ENCODE results near the gene AHR.
A peak's percentile ranks its signal among the peaks of the same experiment; 100 is the strongest.
"Not testable (repeated sequence)": the region's sequence is repeated elsewhere in the genome, so short reads cannot be mapped to it uniquely, and the experiment has no call there.

The AHR gene

DNA sequence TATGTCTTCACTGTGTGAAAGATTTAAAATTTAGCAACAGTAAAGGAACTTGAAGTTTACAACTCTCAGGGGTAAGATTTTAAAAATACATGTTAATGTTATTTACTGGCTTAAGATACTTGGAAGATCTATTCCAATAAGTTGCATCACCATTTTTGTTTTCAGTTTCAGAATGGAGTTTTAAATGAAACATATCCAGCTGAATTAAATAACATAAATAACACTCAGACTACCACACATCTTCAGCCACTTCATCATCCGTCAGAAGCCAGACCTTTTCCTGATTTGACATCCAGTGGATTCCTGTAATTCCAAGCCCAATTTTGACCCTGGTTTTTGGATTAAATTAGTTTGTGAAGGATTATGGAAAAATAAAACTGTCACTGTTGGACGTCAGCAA, 44.3 kb downstream of the AHR start:
- DNase-seq, result no peak

DNA sequence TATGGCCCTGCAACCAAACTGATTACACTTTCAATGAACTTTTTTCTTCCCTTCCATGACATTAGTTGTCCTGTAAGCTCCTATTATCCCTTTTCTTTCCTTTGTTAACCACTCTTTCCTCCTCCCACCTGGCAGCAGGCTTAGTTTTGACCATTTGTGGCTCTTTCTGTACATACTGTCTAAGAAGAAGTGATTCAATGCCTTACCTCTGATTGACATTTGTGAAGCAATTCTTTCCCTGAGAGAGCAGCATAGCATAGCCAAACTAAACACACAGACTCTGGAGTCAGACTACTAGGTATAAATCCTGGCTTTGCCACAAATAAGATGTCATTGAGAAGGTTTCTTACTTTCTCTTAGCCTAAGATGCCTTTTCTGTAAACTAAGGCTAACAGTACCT, 48.9 kb downstream of the AHR start:
- no peak for DNase-seq

DNA sequence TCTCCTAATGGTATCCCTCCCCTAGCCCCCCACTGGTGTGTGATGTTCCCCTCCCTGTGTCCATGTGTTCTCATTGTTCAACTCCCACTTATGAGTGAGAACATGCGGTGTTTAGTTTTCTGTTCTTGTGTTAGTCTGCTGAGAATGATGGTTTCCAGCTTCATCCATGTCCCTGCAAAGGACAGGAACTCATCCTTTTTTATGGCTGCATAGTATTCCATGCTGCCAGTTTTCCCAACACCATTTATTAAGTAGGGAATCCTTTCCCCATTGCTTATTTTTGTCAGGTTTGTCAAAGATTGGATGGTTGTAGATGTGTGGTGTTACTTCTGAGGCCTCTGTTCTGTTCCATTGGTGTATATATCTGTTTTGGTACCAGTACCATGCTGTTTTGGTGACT, 50.5 kb downstream of the AHR start:
- DNase-seq, result not testable (repeated sequence)

DNA sequence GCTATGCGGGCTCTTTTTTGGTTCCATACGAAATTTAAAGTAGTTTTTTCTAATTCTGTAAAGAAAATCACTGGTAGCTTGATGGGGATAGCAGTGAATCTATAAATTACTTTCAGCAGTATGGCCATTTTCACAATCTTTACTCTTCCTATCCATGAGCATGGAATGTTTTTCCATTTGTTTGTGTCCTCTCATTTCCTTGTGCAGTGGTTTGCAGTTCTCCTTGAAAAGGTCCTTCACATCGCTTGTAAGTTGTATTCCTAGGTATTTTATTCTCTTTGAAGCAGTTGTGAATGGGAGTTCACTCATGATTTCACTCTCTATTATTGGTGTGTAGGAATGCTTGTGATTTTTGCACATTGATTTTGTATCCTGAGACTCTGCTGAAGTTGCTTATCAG, 51.9 kb downstream of the AHR start:
- DNase-seq, result not testable (repeated sequence)

DNA sequence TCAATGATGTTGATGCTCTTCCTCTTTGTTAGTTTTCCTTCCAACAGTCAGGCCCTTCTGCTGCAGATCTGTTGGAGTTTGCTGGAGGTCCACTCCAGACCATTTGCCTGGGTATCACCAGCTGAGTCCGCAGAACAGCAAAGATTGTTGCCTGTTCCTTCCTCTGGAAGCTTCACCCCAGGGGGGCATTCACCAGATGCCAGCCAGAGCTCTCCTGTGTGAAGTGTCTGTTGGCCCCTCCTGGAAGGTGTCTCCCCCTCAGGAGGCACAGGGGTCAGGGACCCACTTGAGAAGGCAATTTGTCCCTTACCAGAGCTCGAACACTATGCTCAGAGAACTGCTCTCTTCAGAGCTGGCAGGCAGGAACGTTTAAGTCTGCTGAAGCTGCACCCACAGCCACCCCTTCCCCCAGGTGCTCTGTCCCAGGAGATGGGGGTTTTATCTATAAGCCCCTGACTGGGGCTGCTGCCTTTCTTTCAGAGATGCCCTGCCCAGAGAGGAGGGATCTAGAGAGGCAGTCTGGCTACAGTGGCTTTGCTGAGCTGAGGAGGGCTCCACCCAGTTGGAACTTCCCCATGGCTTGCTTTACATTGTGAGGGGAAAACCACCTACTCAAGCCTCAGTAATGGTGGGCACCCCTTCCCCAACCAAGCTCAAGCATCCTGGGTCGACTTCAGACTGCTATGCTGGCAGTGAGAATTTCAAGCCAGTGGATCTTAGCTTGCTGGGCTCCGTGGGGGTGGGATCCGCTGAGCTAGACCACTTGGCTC, 55.4 kb downstream of the AHR start:
- DNase-seq, result not testable (repeated sequence)

DNA sequence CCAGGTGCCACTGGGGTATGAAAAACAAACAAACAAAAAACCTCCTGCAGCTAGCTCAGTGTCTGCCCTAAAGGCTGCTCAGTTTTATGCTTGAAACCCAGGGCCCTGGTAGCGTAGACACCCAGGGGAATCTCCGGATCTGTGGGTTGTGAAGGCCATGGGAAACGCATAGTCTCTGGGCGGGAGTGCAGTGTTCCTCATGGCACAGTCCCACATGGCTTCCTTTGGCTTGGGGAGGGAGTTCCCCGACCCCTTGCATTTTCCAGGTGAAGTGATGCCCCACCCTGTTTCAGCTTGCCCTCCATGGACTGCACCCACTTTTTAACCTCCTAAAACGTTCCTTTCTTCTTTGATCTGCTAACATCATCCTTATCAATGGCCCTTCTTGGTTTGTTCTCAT, 56.0 kb downstream of the AHR start:
- no peak for DNase-seq

DNA sequence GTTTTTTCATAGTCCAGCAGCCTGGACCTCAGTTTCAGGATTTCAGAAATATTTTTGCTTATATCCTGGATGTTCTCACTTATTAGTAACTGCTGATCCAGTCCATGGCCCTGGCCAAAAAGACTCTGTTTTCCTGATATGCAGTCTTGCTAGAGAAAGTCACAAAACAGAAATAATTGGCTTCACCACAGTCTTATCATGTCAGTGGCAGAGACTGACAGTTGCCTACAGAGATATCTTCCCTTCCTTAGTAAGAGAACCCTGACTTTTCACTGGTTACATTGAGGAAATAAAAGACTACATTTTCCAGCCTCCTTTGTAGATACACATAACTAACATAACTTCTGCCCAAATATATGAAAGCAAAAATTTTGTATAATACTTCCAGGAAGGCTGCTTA, 56.6 kb downstream of the AHR start:
- DNase-seq, result no peak

DNA sequence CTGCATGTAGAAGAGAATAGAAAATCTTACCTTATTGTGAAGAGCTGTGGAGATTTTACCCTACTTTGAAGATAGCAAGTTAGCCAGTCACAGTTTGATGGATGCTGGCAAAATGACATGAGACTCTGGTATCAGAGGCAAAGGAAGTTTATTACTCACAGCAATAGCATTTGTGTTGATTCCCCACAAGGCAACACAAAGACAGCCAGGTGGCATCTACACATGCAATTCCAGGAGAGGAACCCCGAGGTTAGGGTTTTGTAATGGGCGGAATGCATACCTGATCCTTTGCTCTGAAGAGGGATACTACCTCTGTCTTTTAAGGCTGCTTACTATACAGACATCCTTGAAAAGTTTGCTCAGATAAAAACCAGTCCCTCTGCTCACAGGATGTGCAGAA, 59.5 kb downstream of the AHR start:
- DNase-seq, result no peak

DNA sequence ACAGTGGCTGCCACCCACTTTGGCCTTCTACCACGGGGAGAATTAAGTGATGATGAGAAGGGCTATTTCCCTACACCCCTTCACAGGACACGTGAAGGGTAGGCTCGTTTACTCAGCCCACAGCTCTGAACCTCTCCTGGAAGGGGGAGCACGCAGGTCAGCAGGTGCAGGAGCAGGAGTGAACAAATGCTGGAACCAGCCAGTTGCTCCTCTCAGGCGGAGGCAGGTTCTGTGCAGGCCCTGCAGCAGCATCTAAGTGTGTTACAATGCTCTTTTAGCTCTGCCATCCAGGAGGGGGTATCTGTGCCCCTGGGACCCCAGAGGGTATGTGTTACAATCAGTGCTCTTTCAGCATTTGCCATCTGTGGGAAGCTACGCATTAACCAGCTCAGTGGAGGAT, 61.2 kb downstream of the AHR start:
- no peak for DNase-seq

DNA sequence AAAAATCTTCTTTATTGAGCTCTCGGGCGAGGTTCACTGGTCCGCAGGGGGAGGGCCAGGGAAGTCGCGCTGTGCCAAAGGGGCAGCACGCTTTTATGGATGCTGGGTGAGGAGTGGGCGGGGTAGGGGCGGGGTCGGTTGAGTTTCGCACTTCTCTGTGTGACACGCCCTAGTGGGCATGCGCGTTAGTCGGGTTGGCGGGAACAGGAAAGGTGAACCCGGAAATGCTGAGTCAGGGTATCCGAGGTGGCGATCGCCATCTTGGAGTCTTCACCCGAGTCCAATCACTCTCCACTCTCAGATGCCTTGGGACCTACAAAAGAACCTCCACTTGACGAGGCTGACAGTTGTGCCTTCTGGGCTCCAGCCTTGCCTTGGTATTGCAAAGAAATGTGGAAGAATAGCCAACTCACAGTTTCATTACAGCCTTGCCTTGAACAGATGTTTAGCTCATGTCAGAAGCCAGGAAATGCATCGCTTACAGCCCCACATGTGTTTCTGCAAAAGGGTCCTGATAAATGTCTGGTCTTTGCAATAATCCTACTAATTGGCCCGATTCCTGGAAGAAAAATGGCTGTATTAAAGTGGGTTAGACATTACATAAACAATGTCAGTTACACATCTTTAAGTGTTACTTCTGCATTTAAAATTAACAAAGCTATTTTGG, 64.1 kb downstream of the AHR start:
- DNase-seq, result no peak

DNA sequence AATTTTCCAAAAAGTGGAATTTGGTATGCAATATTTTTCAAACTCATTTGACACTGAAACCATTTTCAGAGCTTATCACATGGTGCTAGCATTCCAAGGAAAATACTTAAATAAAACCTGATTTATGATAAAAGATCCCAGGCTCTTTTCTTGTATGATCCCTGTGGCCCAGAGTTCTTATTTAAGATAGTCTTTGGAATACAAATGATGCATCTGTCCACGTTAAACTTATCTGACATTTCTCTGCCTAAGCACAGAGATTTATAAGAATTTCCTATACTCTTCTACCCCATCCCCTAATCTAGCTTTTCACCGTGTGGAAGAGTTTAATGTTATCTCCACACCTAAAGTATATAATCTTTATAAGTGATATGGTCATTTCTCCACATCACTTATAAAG, 66.2 kb downstream of the AHR start:
- DNase-seq, result no peak

DNA sequence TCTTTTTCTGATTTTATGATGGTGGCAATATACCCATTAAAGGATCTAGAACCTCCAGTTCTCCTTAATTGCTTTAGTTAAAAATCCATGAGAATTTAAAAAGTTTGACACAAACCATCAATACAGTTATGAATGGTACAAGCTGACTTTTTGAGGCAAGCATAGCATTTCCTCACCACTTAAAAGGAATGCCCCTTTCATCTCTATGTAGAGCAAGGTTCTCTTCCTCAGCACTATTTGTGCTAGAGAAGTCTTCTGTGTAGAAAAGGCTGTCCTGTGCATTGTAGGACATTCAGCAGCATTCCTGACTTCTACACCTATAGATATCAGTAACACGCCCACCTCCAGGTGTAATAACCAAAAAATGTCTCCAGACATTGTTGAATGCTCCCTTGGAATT, 67.3 kb downstream of the AHR start:
- no peak for DNase-seq

DNA sequence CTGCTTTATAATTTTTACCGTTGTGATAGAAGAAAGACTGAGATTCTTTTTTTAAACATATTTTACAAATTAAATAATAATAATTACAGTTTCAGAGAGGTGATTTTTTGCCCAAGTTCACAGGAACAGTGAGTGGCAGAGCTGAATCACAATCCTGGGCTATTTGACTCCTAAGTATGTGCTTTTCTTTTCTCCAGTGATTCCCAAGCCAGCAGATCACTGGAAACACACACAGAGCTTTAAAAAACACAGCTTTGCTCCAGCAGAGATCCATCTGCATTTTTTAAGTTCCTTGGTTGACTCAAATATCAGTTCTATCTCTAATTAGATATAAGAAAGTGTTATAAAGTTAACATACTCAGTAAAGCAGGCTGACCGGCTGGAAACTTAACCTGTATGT, 69.0 kb downstream of the AHR start:
- DNase-seq, result no peak

DNA sequence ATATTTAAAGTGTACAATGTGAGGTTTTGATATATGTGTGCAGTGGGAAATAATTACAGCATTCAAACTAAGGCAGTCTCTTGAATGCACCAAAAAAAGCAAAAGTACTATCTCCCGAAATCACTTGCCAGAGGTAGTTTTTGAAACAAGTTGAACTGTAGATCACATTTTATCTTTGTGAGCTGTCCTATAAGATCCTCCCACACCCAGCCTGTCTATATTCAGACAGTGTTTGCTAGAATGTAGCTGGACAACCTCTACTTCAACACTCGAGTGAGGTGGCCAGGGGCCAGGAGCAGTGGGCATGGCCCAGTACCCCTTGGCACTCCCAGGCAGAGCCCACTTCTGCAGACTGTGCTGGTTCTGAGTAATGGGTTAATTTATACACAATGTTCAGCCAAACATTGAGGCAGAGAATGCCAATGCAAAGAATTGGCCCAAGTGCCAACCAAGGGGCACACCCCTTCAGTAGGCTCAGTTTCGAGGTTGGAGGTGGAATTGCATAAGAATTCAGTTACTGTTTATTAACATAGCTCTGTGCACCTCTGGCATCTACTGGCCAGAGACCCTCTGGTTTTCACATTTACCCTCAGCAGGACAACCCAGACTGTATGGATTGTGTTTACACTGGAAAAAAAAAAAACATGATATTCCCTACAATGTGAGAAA, 70.5 kb downstream of the AHR start:
- no peak for DNase-seq

DNA sequence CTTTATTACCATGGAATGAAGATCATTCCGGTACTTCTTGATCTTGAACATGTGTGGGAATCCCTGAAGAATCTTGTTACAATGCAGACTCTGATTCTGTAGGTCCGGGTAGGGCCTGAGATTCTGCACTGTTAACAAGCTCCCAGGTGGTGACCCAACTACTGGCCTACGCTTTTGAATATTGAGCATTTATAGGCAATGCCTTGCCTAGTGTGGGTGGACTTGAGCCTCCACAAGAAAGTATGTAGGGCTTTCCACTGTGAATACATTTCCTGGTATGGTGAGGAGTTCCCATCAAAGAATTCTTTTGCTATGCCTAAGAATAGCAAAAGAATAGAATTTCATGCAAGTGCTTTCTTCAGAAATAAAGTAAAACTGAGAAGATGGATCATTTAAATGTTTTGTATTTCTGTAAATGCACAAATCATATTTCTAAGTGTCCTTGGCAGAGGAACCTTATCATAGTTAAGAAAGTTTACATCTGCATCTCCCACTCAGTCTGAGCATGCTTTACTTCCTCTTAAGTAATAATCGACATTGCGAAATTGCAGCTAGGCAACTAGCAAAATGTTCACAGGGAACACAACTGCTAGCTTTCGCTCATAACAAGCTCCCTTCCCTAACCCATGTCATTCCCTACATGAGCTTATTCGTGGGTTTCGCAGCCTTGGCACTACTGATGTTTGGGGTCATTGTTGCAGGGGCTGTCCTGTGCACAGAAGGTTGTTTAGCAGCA, 71.4 kb downstream of the AHR start:
- no peak for DNase-seq

DNA sequence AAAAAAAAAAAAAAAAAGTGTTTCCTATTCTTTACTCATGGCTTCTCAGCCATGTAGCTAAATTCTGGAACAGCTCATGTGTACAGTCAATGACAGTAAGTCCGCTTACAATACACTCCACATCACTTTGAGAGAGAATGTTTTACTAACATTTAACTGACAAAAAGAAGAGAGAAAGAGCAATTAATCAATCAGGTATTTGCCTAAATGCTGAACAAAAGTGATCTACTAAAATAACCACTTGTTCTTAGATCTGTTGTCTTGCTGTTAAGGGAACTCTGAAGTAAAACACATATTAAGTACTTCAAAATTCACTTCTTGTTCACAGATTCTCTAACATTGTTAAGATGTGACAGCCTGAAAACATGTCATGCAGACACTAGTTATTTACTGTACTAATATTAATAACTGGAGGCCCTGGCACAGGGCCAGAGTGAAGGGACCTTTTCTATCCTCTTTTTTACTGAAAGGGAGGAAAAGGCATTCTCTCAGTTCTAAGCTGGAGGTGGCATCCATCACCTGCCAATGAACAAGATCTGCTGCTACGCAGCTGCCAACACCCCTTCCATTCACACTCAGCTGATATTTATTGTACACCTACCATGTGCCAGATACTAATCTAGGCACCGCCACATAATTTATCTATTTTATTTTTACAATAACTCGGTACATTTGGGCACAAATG, 72.6 kb downstream of the AHR start:
- peak; percentile 21 for DNase-seq

DNA sequence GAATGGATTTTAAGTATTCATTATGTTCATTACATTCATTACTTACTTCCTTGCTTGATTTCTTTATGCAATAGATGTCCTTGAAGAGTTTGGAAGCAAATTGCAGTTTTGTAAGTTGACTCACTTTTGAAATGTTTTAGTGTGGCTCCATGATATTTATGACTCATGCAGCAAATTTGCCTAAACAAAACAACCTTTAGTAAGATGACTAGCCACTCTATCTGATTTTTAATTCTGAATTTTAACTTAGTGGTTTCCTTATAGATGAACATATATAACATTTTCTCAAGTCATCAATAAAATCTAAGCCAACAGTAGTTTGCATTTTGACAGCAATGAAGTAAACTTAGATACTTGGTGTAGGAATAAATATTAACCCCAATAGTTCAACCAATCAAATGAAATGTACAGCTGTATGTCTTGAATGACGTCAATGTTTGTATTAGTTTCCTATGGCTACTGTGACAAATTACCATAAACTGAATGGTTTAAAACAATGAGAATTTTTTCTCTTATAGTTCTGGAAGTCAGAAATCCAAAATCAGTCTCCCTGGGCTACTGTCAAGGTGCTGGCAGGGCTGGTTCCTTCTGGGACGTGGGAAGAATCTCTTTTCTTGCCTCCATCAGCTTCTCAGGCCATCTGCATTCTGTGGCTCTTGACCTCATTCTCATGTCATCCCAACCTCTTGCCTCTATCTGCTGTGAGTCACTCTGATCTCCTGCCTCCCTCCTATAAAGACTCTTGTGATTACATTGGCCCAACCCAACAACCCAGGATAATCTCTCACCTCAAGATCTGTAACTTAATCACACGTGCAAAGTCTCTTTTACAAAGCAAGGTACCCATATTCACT, 73.4 kb downstream of the AHR start:
- no peak for DNase-seq

DNA sequence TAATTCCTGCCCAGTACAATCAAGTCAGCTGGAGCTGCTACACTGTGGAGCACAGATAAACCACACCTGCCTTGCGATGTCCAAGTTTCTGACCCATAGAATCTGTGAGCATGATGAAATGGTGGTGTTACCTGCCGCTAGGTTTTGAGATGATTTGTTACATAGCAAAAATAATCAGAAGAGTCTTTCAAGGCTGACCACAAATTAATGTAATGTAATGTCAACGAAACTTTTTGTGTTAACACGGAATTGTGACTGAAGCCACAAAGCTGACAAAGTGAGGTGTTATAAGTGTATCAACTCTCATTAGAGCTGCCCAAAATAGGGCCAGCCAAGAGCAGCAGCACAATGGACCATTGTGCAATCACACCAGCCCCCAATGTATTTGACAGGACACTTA, 75.7 kb downstream of the AHR start:
- DNase-seq, result no peak

DNA sequence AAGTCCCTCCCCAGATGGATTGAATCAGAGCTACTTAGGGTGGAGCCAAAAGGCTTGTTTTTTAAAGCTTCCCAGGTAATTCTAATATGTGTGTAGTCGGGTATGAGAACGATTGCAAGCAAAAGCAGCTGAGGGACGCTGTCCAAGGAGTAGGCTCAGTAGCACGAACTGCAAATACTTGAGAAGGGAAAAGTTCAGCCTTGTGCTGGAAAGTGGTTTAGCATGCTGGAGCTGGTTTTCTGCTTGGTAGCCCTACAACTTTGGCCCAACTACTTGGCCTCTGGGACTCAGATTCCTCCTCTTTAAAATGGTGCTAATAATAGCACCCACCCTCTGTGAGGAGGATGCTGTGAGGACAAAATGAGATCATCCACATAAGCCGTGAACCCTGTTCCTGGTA, 76.2 kb downstream of the AHR start:
- peak; percentile 12 for DNase-seq

DNA sequence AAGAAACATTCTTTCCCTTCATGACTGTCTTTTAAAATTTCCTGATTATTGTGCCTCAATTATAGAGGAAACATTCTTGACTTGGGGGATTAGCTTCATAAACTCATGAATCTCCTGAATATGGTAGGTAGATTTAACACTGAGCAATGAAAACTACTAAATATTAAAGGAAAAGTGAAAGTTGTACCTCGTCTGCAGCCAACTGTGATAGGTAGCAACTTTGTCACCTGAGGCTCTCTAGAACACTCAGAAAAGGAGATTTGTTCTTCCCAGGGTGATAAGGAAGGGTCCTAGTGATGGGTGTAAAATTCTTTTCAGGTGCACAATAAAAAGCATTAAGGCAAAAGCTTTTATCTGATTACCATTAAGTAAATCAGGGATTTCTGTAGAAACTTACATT, 78.1 kb downstream of the AHR start:
- no peak for DNase-seq

DNA sequence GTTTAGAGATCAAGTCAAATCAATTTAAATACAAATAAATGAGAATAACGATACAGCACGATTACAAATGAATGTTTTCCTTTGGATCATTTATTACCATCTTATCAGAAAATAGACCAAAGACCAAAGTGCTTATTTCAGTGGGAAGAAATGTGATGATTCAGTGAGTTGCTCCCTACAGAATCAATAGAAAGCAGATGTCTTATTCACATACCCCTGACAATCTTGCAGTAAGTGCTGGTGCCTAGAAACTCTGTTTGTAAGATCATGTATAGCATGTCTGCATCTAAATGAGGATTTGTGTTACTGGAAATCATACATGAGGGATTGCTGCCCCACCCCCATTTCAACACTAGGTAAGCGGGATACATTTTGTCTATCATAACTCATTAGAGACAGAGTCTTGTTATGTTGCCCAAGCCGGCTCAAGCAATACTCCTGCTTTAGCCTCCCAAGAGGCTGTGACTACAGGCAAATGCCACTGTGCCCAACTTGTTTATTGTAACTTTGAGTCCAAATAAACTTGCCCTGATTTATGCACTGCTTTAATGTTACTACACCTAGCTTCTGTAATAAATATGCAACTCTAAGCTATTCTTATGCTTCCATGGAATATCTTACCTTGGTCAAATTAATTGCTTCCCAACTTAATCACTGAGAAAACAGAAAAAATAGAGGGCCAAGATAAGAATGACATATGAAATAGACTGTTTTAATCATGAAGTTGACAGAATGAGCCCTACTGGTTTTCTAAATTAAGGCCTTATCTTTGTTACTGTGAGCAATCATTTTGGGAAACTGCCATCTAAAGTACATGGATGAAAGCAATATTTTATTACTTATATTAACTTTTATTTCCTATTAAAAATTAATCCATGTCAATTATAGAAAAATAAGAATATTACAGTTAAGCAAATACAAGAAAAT, 82.5 kb downstream of the AHR start:
- DNase-seq, result no peak

All from NCI-H69 (cell line).